ENCODE data around the gene KCNJ12. TPM values are rescaled to one million over a fixed set of nuclear protein-coding genes. Genes with fewer than 3 reads are reported as not detected.

The KCNJ12 gene
- total RNA-seq, 1 experiment from 2014 or later = 5.8 TPM

DNA sequence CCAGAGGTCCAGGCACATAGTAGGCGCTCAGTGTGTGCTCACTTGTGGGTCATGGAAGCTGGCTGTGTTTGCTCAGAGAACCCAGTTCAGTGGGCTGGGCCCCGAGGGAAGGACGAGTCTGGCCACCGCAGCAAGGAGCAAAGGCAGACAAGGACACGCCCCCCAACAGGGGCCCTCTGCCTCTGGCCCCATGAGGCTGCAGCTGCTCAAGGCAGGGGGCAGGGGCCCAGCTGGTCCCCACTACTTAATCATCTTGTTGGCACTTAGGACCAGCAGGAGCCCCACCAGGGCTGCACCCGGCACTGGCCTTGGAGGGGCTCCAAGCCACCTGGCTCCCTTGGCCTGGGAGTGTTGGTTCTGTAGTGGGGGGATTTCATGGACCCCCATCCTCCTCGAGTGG is 16.1 kb downstream of the KCNJ12 start:
- ATAC-seq (no peak), DNase-seq (ENCODE audit: low read depth, low spot score) (no peak)
- no peak overlapping the region for H3K4me3 ChIP-seq (replicated peaks in 1 of 2; ENCODE audit: low read depth in 1 of 2, low read length in 2 of 2)
- no peaks in the 10 kb centered on the region for H3K9me3 ChIP-seq (ENCODE audit: control insufficient read depth in 1 of 2, insufficient read depth in 1 of 2, low read depth in 1 of 2, low read length in 2 of 2)
- H3K9ac ChIP-seq (ENCODE audit: low read length) = no peak overlapping the region
- ChIA-PET POLR2A (no interaction called here), RAD21 (ENCODE audit: low non-redundant PET in 1 of 2, low total read pairs in 2 of 2, uncharacterized antibody in 2 of 2, unreplicated experiment in 2 of 2) (no interaction called here), CTCF (no interaction called here)
- no peaks in the 10 kb centered on the region for H3K9me2 ChIP-seq (ENCODE audit: insufficient read depth)
- TF ChIP-seq SRF (IDR thresholded peaks at IDR 0.05; ENCODE audit: low read depth) (no peak), EZH2 (IDR thresholded peaks at IDR 0.05) (no peak), SP1 (IDR thresholded peaks at IDR 0.05; ENCODE audit: low read depth) (no peak), RAD21 (IDR thresholded peaks at IDR 0.05; ENCODE audit: low read depth) (no peak), SIN3A (IDR thresholded peaks at IDR 0.05; ENCODE audit: low read depth) (no peak)
- TF ChIP-seq, protein P1, sequence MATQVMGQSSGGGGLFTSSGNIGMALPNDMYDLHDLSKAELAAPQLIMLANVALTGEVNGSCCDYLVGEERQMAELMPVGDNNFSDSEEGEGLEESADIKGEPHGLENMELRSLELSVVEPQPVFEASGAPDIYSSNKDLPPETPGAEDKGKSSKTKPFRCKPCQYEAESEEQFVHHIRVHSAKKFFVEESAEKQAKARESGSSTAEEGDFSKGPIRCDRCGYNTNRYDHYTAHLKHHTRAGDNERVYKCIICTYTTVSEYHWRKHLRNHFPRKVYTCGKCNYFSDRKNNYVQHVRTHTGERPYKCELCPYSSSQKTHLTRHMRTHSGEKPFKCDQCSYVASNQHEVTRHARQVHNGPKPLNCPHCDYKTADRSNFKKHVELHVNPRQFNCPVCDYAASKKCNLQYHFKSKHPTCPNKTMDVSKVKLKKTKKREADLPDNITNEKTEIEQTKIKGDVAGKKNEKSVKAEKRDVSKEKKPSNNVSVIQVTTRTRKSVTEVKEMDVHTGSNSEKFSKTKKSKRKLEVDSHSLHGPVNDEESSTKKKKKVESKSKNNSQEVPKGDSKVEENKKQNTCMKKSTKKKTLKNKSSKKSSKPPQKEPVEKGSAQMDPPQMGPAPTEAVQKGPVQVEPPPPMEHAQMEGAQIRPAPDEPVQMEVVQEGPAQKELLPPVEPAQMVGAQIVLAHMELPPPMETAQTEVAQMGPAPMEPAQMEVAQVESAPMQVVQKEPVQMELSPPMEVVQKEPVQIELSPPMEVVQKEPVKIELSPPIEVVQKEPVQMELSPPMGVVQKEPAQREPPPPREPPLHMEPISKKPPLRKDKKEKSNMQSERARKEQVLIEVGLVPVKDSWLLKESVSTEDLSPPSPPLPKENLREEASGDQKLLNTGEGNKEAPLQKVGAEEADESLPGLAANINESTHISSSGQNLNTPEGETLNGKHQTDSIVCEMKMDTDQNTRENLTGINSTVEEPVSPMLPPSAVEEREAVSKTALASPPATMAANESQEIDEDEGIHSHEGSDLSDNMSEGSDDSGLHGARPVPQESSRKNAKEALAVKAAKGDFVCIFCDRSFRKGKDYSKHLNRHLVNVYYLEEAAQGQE (IDR thresholded peaks at IDR 0.05; ENCODE audit: low read depth) = no peak
- TF ChIP-seq, protein P2, sequence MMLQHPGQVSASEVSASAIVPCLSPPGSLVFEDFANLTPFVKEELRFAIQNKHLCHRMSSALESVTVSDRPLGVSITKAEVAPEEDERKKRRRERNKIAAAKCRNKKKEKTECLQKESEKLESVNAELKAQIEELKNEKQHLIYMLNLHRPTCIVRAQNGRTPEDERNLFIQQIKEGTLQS (IDR thresholded peaks at IDR 0.05) = no peak
- no peak overlapping the region for H2AFZ ChIP-seq (ENCODE audit: low read depth, low read length, poor library complexity, severe bottlenecking)
- H3K4me2 ChIP-seq (ENCODE audit: low read length) = no peak overlapping the region
- H3K27ac ChIP-seq (ENCODE audit: low read depth, low read length) = no peak overlapping the region
- no peaks in the 10 kb centered on the region for H3K79me2 ChIP-seq (ENCODE audit: insufficient read depth, low read length)
- H3K36me3 ChIP-seq (ENCODE audit: control insufficient read depth in 1 of 2, insufficient read depth in 2 of 2, low read length in 2 of 2) = no peaks in the 10 kb centered on the region
- BruUV-seq (replicated peaks) = no TSS peak
- no peaks in the 10 kb centered on the region for H3K27me3 ChIP-seq (ENCODE audit: insufficient read depth, low read length)
- intact Hi-C loops (cut with micrococcal nuclease) = no loop called here
- H4K20me1 ChIP-seq (ENCODE audit: insufficient read depth) = no peaks in the 10 kb centered on the region
- peaks cover 0 to 6% of the 10 kb centered on the region in 2 experiments; a peak in 1 of 4 replicates for H3K4me1 ChIP-seq (ENCODE audit: control insufficient read depth in 1 of 2, insufficient read depth in 2 of 2, low read length in 2 of 2)

GRCh38 chr17:21394265-21394664 is 18.1 kb downstream of the KCNJ12 start:
- Histone ChIP-seq H3K27ac (ENCODE audit: low read depth, low read length) (no peak overlapping the region), H3K4me2 (ENCODE audit: low read length) (no peak overlapping the region), H3K79me2 (ENCODE audit: insufficient read depth, low read length) (no peaks in the 10 kb centered on the region), H3K36me3 (ENCODE audit: control insufficient read depth in 1 of 2, insufficient read depth in 2 of 2, low read length in 2 of 2) (no peaks in the 10 kb centered on the region), H3K27me3 (ENCODE audit: insufficient read depth, low read length) (no peaks in the 10 kb centered on the region), H4K20me1 (ENCODE audit: insufficient read depth) (no peaks in the 10 kb centered on the region), H3K4me3 (replicated peaks in 1 of 2; ENCODE audit: low read depth in 1 of 2, low read length in 2 of 2) (no peak overlapping the region), H3K9ac (ENCODE audit: low read length) (no peak overlapping the region), H2AFZ (ENCODE audit: low read depth, low read length, poor library complexity, severe bottlenecking) (no peak overlapping the region), H3K9me2 (ENCODE audit: insufficient read depth) (no peaks in the 10 kb centered on the region), H3K9me3 (ENCODE audit: control insufficient read depth in 1 of 2, insufficient read depth in 1 of 2, low read depth in 1 of 2, low read length in 2 of 2) (no peaks in the 10 kb centered on the region), H3K4me1 (ENCODE audit: control insufficient read depth in 1 of 2, insufficient read depth in 2 of 2, low read length in 2 of 2) (peaks cover 0 to 6% of the 10 kb centered on the region in 2 experiments; a peak in 1 of 4 replicates)
- no TSS peak for BruUV-seq (replicated peaks)
- DNase-seq (ENCODE audit: low read depth, low spot score) (no peak), ATAC-seq (peak; percentile 43; the same call in 1 of the 2 replicates)
- RAD21 ChIA-PET (ENCODE audit: low non-redundant PET in 1 of 2, low total read pairs in 2 of 2, uncharacterized antibody in 2 of 2, unreplicated experiment in 2 of 2) = no interaction called here
- intact Hi-C loops (cut with micrococcal nuclease) = no loop called here
- CTCF ChIA-PET = no interaction called here
- POLR2A ChIA-PET = no interaction called here
- no peak for TF ChIP-seq POLR2A (IDR thresholded peaks at IDR 0.05; ENCODE audit: borderline replicate concordance, extremely low read depth, insufficient read depth, insufficient read length)
- no peak for TF ChIP-seq POLR2AphosphoS5 (IDR thresholded peaks at IDR 0.05; ENCODE audit: low read depth, low read length)
- TF ChIP-seq EZH2 (IDR thresholded peaks at IDR 0.05) = no peak
- TF ChIP-seq JUND (IDR thresholded peaks at IDR 0.05) = no peak
- no peak for TF ChIP-seq CBX3 (IDR thresholded peaks at IDR 0.05; ENCODE audit: low read depth)
- TF ChIP-seq, protein P3, sequence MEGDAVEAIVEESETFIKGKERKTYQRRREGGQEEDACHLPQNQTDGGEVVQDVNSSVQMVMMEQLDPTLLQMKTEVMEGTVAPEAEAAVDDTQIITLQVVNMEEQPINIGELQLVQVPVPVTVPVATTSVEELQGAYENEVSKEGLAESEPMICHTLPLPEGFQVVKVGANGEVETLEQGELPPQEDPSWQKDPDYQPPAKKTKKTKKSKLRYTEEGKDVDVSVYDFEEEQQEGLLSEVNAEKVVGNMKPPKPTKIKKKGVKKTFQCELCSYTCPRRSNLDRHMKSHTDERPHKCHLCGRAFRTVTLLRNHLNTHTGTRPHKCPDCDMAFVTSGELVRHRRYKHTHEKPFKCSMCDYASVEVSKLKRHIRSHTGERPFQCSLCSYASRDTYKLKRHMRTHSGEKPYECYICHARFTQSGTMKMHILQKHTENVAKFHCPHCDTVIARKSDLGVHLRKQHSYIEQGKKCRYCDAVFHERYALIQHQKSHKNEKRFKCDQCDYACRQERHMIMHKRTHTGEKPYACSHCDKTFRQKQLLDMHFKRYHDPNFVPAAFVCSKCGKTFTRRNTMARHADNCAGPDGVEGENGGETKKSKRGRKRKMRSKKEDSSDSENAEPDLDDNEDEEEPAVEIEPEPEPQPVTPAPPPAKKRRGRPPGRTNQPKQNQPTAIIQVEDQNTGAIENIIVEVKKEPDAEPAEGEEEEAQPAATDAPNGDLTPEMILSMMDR (IDR thresholded peaks at IDR 0.05 in 2 of 3, conservative IDR thresholded peaks at IDR 0.05 in 1 of 3; ENCODE audit: borderline replicate concordance in 1 of 3, insufficient read depth in 1 of 3, low read depth in 2 of 3, low read length in 2 of 3) = no peak
- TF ChIP-seq TCF7L2 (IDR thresholded peaks at IDR 0.05; ENCODE audit: borderline replicate concordance, extremely low read depth, insufficient read depth, insufficient read length) = no peak
- TF ChIP-seq FOSL1 (IDR thresholded peaks at IDR 0.05; ENCODE audit: low read depth) = no peak
- TF ChIP-seq SRF (IDR thresholded peaks at IDR 0.05; ENCODE audit: low read depth) = no peak
- TF ChIP-seq SP1 (IDR thresholded peaks at IDR 0.05; ENCODE audit: low read depth) = no peak
- no peak for TF ChIP-seq MAX (IDR thresholded peaks at IDR 0.05)

All from HCT116 (cell line).